Measurements from ENCODE around the gene SALL3. TPM values are rescaled to one million over a fixed set of nuclear protein-coding genes. Genes with fewer than 3 reads are reported as not detected.

SALL3 gene
- total and polyA plus RNA-seq, 9 donors: 0.13 to 0.15 TPM; not detected in 7

DNA sequence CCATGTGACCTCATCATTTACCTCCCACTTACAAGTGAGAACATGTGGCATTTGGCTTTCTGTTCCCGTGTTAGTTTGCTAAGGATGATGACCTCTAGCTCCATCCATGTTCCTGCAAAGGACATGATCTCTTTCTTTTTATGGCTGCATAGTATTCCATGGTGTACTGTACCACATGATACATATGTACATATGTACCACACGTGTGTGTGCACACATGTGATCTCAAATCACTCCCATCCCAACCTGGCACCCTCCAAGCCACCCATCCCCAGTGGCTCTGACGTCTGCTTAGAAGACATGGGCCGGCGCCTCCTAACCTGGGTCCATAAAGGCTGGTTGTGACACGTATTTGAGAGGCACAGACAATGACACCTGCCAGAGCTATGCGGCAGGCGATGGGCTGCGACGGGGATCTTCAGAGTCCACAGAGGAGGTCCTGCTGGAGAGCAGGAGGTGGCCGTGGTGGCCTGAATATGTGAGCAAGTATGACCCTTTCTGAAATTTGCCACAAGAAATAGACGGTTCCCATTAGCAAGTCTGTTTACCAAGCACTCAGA lies 8.8 kb upstream of the SALL3 start:
- Histone ChIP-seq H3K27ac (no peak overlapping the region), H3K9me3 (no peaks in the 10 kb centered on the region), H3K4me1 (ENCODE audit: insufficient read depth) (no peaks in the 10 kb centered on the region), H3K36me3 (no peaks in the 10 kb centered on the region), H3K27me3 (no peaks in the 10 kb centered on the region), H3K4me3 (no peak overlapping the region)
- no peak for TF ChIP-seq EP300 (IDR thresholded peaks at IDR 0.05)
- TF ChIP-seq, protein P1, sequence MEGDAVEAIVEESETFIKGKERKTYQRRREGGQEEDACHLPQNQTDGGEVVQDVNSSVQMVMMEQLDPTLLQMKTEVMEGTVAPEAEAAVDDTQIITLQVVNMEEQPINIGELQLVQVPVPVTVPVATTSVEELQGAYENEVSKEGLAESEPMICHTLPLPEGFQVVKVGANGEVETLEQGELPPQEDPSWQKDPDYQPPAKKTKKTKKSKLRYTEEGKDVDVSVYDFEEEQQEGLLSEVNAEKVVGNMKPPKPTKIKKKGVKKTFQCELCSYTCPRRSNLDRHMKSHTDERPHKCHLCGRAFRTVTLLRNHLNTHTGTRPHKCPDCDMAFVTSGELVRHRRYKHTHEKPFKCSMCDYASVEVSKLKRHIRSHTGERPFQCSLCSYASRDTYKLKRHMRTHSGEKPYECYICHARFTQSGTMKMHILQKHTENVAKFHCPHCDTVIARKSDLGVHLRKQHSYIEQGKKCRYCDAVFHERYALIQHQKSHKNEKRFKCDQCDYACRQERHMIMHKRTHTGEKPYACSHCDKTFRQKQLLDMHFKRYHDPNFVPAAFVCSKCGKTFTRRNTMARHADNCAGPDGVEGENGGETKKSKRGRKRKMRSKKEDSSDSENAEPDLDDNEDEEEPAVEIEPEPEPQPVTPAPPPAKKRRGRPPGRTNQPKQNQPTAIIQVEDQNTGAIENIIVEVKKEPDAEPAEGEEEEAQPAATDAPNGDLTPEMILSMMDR (IDR thresholded peaks at IDR 0.05): no peak
- no peak for TF ChIP-seq POLR2A (IDR thresholded peaks at IDR 0.05)
- intact Hi-C loops (cut with DNase I): no loop called here
- WGBS, 3 donors: 85 to 89% (median 86%) methylated on average over 12 of the region's 12 CpGs
- DNase-seq: no peak

DNA sequence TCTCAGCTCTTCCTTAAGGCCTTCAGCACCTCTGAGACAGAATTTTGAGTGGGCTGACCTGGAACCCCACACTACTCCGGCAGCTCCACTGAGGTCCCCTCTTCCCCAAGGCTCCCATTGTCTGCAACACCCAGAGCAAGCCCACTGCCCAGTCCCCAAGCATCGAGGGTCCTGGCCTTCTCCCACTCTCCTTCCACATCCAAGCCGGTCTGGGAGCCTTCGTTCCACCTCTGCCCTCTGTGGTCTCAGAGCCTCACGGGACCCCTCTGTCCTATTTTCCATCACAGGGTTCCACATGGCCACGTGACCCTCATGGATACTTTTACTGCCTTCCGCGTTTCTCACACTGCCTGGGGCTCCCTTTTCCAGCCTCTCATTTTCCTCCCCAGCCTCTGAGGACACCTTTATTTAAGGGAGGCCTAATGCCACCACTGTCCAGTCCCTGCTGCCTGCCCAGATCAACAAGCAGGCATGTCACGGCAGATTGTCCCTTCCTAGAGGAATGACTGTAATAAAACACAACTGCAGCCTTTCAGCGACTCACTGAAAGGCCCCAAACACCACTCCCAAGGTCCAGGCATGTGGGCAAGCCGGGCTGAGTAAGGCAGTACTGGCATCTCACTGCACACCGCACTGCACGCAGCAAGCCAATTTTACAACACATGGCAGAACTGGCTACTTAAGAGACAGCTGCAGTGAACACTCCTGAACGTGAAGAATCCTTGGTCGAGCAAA lies 7.9 kb upstream of the SALL3 start:
- WGBS, 3 donors: 62 to 69% (median 65%) methylated on average over 15 of the region's 15 CpGs
- H3K27me3 ChIP-seq: no peaks in the 10 kb centered on the region
- no peaks in the 10 kb centered on the region for H3K9me3 ChIP-seq
- TF ChIP-seq EP300 (IDR thresholded peaks at IDR 0.05) (no peak), POLR2A (IDR thresholded peaks at IDR 0.05) (no peak)
- TF ChIP-seq, protein P1 (IDR thresholded peaks at IDR 0.05): no peak
- no peak for DNase-seq
- intact Hi-C loops (cut with DNase I): no loop called here
- no peaks in the 10 kb centered on the region for H3K4me1 ChIP-seq (ENCODE audit: insufficient read depth)
- H3K36me3 ChIP-seq: no peaks in the 10 kb centered on the region
- no peak overlapping the region for H3K4me3 ChIP-seq
- H3K27ac ChIP-seq: no peak overlapping the region

DNA sequence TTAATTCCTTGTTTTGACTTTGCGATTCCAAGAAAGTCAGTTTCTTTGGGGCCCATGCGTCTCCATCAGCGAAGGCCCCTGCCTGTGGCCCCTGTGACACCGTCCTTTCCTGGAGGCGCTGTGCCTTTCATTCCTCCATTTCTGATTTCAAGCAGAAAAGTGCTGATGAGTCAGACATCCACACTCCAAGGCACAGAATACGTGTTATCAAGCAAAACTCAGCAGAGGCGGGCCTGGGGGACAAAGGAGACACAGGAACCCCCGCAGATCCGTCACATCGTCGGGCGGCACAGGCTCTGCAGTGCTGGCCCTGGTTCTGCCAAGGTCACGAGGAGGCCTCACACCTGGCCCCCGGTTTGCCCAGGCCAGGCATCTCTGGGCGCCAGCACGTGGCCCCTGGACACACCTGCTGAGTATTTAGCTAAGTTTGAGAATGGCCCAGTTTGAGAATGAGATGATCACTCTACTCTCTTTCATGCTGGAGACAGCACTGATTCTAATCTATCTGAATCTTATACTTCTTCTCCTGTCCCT lies 7.2 kb upstream of the SALL3 start:
- 56 to 63% (median 58%) methylated on average over 16 of the region's 16 CpGs for WGBS, 3 donors
- DNase-seq: no peak
- H3K9me3 ChIP-seq: no peaks in the 10 kb centered on the region
- intact Hi-C loops (cut with DNase I): no loop called here
- TF ChIP-seq EP300 (IDR thresholded peaks at IDR 0.05): no peak
- no peak for TF ChIP-seq POLR2A (IDR thresholded peaks at IDR 0.05)
- TF ChIP-seq, protein P1 (IDR thresholded peaks at IDR 0.05): no peak
- no peaks in the 10 kb centered on the region for H3K4me1 ChIP-seq (ENCODE audit: insufficient read depth)
- H3K36me3 ChIP-seq: no peaks in the 10 kb centered on the region
- no peak overlapping the region for H3K4me3 ChIP-seq
- no peaks in the 10 kb centered on the region for H3K27me3 ChIP-seq
- no peak overlapping the region for H3K27ac ChIP-seq

DNA sequence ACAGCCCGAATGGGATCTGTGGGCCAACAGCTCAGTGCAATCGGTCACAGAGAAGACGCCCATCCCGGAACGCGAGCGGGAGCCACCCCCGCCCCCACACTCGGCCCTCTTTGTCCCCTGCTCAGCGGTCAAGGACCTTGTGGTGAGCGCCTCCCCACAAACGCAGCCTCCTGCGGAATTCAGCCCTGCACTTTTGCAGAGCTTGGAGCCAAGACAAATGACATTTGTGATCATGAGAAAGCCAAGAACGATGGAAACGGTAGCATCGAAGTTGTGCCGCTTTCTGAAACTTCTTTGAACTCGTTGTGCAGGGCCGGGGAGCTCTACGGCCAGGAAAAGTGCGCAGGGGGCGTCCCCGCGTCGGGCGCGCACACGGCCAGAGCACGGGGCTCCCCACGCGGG lies 6.7 kb upstream of the SALL3 start:
- H3K27ac ChIP-seq: no peak overlapping the region
- H3K9me3 ChIP-seq: no peaks in the 10 kb centered on the region
- H3K27me3 ChIP-seq: no peaks in the 10 kb centered on the region
- no peaks in the 10 kb centered on the region for H3K36me3 ChIP-seq
- H3K4me3 ChIP-seq: no peak overlapping the region
- TF ChIP-seq EP300 (IDR thresholded peaks at IDR 0.05): no peak
- no peak for TF ChIP-seq POLR2A (IDR thresholded peaks at IDR 0.05)
- TF ChIP-seq, protein P1 (IDR thresholded peaks at IDR 0.05): no peak
- H3K4me1 ChIP-seq (ENCODE audit: insufficient read depth): no peaks in the 10 kb centered on the region
- 1 to 2% (median 2%) methylated on average over 31 of the region's 31 CpGs for WGBS, 3 donors
- DNase-seq: no peak
- intact Hi-C loops (cut with DNase I): no loop called here

Data from ovary (tissue), 9 donors.